Measurements from ENCODE around the gene CDCA7.

DNA sequence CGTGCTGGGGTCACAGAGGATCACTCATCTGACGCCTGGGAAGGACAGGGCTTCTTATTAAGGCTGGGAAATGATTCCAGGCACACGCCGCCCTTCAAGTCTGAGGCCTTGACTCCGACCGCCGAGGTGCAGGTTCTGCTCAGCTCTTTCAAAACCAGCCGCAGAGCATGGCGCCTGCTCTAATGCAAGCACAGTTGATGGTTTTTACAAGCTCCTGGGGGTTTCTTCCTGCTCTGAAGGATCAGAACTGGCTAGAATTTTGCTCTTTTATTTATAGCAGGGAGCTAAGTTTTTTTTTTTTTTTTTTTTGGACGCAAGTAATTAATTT is 32.0 kb downstream of the CDCA7 start:
- TF ChIP-seq, protein P1, sequence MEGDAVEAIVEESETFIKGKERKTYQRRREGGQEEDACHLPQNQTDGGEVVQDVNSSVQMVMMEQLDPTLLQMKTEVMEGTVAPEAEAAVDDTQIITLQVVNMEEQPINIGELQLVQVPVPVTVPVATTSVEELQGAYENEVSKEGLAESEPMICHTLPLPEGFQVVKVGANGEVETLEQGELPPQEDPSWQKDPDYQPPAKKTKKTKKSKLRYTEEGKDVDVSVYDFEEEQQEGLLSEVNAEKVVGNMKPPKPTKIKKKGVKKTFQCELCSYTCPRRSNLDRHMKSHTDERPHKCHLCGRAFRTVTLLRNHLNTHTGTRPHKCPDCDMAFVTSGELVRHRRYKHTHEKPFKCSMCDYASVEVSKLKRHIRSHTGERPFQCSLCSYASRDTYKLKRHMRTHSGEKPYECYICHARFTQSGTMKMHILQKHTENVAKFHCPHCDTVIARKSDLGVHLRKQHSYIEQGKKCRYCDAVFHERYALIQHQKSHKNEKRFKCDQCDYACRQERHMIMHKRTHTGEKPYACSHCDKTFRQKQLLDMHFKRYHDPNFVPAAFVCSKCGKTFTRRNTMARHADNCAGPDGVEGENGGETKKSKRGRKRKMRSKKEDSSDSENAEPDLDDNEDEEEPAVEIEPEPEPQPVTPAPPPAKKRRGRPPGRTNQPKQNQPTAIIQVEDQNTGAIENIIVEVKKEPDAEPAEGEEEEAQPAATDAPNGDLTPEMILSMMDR (IDR thresholded peaks at IDR 0.05 in 4 of 5, conservative IDR thresholded peaks at IDR 0.05 in 1 of 5) = no peak
- no peak for TF ChIP-seq POLR2A (IDR thresholded peaks at IDR 0.05)
